Ovary (tissue), 3 donors: ENCODE data around the gene SLC25A36.
"Not testable (repeated sequence)": the region's sequence is repeated elsewhere in the genome, so short reads cannot be mapped to it uniquely, and the experiment has no call there.

ENCODE experiments used
- EP300 ChIP-seq: sonication (generic); formaldehyde crosslinking; IDR thresholded peaks from one replicate; pipeline ENCODE4 v1.6.1; 2017; ENCODE audit warnings: antibody characterized with exemption
- POLR2A ChIP-seq: fragments of 450-650 bp; IDR thresholded peaks from one replicate; pipeline ENCODE4 v1.6.1; 2017; ENCODE audit warnings: antibody characterized with exemption, mild to moderate bottlenecking, moderate library complexity
- TF ChIP-seq, protein P1 (sequence below), 3 donors: fragments of 450-650 bp in 2 of 3; fragments of 200-600 bp in 1 of 3; IDR thresholded peaks; one replicate each; pipeline versions ENCODE4 v1.5.1 to v1.8.0; 2016 to 2022; ENCODE audit warnings: antibody characterized with exemption in 3 of 3, mild to moderate bottlenecking in 1 of 3
- donor health status: DM: no; HTN: no; CAD: no.

DNA sequence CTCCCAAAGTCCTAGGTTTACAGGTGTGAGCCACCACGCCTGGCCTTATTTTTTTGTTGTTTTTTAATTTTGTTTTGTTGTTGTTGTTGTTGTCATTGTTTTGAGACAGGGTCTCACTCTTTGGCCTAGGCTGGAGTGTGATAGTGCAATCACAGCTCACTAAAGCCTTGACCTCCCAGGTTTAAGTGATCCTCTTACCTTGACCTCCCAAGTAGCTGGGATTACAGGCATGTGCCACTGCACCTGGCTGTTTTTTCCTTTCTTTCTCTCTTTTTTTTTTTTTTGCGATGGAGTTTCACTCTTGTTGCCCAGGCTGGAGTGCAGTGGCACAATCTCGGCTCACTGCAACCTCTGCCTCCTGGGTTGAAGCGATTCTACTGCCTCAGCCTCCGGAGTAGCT, 10.1 kb downstream of the SLC25A36 start:
- TF ChIP-seq, protein P1, sequence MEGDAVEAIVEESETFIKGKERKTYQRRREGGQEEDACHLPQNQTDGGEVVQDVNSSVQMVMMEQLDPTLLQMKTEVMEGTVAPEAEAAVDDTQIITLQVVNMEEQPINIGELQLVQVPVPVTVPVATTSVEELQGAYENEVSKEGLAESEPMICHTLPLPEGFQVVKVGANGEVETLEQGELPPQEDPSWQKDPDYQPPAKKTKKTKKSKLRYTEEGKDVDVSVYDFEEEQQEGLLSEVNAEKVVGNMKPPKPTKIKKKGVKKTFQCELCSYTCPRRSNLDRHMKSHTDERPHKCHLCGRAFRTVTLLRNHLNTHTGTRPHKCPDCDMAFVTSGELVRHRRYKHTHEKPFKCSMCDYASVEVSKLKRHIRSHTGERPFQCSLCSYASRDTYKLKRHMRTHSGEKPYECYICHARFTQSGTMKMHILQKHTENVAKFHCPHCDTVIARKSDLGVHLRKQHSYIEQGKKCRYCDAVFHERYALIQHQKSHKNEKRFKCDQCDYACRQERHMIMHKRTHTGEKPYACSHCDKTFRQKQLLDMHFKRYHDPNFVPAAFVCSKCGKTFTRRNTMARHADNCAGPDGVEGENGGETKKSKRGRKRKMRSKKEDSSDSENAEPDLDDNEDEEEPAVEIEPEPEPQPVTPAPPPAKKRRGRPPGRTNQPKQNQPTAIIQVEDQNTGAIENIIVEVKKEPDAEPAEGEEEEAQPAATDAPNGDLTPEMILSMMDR (IDR thresholded peaks at IDR 0.05) = not testable (repeated sequence)
- TF ChIP-seq POLR2A, EP300: not testable (repeated sequence)
